PFSK-1 (cell line): ENCODE results near the gene SAAL1.

Source experiments
- REST ChIP-seq, 2 experiments: IDR thresholded peaks; 2 replicates each; pipeline versions ENCODE4 v1.6.1 to v1.8.0; 2011 to 2012; ENCODE audit warnings: low read depth in 2 of 2, low read length in 2 of 2, control low read depth in 1 of 2, inconsistent platforms in 1 of 2, mild to moderate bottlenecking in 1 of 2, moderate library complexity in 1 of 2; ENCODE audit not compliant: insufficient read depth in 1 of 2
- SIN3A ChIP-seq: IDR thresholded peaks from 2 replicates; pipeline ENCODE4 v1.6.1; 2012; ENCODE audit warnings: mild to moderate bottlenecking, low read length, moderate library complexity, borderline replicate concordance; ENCODE audit not compliant: insufficient read depth
- TAF1 ChIP-seq: IDR thresholded peaks from 2 replicates; pipeline ENCODE4 v1.6.1; 2012; ENCODE audit warnings: low read length, control low read depth, borderline replicate concordance; ENCODE audit not compliant: insufficient read depth

GRCh38 chr11:18091731-18092130 is 14.2 kb downstream of the SAAL1 start:
- TF ChIP-seq TAF1, result no peak
- TF ChIP-seq REST (IDR thresholded peaks at IDR 0.05; ENCODE audit: insufficient read depth in 1 of 2, low read depth in 2 of 2, low read length in 2 of 2), result no peak
- TF ChIP-seq SIN3A, result no peak
